EH (cell line): ENCODE measurements around the gene HELZ2.
A peak's percentile ranks its signal among the peaks of the same experiment; 100 is the strongest.
"Not testable (repeated sequence)": the region's sequence is repeated elsewhere in the genome, so short reads cannot be mapped to it uniquely, and the experiment has no call there.

Experiments used
- DNase-seq: peaks from one replicate; pipeline ENCODE4 v3.0.0-alpha.2; 2015; ENCODE audit warnings: low read depth

The HELZ2 gene

DNA sequence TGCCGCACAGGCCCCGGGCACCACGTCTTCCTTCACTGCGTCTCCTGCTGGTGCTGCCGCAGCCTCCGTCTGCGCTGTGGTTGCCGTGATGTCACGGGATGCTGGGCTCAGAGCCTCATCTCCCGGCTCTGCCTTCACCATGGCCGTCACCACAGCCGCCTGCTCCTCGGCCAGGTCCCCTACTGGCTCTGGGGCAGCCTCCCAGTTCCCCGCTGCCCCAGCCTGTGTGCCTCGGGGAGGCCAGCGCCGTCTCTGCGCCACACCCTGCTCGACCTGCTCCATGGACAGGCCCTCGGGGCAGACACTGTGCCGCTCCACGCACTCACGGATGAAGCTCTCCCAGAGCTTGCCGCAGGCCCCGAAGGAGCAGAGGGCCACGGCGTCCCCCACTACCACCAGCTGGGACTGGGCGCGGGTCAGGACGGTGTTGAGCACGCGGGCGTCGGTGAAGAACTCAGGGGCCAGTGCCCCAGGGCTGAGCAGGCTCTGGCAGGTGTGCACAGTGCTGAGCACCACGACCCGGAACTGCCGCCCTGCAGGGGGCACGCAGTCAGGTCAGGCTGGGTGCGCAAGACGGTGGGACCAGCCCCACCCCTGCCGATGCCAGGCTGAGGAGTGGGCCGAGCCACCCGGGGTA lies 8.2 kb downstream of the HELZ2 start:
- no peak for DNase-seq

DNA sequence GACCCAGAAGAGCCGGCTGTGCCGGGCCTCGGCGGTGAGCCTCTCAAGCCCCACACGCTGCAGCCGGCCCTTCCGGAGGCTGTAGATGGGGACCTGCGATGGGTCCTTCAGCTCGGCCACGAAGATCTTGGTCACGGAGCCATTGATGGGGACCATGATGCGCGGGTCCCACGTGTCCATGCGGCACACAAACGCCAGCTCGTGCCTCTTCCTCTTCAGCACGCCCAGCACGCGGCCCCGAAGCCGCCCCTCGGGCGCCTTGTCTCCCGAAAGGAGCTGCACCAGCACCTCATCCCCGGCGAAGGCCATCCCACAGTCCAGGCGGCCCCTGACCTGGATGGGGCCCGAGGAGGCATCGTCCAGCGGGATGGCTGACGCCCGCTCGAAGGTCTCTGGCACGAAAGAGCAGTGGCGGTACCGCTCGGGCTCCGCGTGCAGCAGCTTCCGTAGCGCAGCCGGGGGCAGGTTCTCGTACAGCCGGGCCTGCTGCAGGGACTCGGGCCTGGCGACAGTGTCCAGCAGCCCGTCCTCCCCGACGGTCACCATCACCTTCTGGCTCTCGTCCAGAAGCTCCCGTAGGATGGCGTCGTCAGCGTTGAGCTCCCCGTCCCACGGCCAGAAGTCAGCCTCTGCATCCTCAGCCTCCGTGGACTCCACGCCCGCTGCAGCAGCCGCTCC lies 8.9 kb downstream of the HELZ2 start:
- DNase-seq, result no peak

DNA sequence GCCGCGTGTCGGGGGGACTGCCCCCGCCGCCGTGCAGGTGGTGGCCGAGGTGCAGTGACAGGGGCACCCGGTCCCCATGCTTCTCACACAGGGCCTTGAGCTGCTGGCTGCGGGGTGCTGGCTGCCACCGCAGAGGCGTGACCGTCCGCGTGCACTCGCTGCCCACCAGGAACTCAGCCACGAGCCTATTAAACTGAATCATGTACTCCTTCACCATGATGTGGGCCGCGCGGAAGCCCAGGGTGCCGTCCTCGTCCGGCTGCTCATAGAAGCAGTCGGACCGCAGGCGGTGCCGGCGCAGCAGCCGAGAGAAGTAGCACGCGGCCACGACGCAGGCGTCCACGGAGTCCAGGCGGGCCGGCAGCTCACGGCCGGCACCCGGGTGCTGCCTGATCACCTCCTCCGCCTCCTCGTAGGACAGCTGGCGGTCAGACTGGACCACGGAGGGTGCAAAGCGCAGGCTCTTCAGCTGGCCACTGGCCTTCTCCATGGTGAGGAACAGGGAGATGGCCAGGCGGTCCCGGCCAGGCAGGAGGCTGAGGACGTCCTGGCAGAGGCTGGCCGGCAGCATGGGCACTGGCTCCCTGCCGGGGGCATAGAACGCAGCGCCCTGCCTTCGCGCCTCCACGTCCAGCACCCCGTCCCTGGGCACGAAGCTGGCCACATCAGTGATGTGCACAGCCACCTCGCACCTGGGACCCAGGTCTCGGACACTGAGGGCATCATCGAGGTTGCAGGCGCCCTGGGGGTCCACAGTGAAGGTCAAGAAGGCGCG lies 9.8 kb downstream of the HELZ2 start:
- DNase-seq, result no peak

DNA sequence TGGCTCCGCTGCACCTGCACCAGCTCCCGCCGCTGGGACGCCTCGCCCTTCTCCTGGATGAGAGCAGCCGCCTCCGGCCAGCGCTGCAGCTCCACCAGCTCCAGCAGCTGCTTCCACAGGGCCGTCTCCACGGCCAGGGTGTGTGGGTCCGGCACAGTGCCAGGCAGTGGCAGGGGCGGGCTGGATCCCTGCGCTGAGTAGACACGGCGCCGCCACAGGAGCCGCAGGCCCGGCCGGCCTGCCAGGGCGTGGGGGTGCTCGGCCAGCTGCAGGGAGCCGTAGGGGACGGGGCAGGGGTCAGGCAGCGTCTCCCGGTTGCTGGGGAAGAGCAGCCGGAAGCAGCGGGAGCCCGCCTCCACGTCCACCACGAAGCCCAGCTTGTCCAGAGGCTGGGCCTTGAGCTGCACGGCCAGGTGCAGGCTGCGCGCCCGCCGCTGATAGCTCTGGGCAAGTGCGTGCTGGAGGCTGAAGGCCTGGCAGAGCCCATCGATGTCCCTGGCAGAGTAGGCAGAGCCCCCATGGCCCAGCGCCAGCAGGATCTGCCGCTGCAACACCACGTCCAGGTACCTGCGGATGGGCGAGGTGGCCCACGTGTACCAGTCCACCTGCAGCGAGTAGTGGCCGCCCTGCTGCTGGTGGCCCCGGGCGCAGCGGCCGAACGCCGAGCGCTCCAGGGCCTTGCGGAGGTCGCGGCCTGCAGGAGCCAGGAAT lies 10.7 kb downstream of the HELZ2 start:
- no peak for DNase-seq

DNA sequence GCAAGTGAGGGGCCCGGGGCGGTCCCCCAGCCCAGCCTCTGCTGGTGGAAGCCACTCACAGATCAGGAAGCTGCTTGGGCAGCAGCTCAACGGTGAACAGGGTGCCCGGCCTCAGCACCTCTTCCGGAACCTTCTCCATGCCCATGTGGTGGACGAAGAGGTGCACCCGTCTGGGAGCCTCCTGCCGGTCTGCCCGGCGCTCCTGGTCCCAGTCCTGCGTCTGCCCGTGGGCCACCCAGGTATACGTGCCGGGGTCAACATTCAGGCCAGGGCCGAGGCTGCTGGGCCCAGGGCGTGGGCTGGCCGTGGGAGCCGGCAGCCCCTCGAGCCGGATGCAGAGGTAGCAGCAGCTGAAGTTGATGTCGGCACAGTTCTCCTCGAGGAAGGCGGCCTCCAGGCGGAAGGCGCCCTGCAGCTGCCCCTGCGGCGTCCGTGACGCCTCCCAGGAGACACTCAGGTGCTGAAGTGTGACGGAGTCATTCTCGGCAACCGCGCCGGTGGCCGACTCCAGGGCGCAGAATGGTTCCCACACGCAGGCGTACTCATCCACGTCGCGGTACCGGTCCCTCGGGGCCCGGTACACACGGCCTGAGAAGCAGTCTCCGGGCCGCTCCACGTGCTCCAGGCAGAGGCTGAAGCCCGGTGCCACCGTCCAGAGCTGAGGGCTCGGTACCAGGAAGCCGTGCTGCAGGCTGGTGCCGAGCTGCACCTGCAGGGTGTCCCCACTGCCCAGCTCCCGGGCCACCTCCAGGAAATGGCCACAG lies 11.4 kb downstream of the HELZ2 start:
- DNase-seq, result no peak

DNA sequence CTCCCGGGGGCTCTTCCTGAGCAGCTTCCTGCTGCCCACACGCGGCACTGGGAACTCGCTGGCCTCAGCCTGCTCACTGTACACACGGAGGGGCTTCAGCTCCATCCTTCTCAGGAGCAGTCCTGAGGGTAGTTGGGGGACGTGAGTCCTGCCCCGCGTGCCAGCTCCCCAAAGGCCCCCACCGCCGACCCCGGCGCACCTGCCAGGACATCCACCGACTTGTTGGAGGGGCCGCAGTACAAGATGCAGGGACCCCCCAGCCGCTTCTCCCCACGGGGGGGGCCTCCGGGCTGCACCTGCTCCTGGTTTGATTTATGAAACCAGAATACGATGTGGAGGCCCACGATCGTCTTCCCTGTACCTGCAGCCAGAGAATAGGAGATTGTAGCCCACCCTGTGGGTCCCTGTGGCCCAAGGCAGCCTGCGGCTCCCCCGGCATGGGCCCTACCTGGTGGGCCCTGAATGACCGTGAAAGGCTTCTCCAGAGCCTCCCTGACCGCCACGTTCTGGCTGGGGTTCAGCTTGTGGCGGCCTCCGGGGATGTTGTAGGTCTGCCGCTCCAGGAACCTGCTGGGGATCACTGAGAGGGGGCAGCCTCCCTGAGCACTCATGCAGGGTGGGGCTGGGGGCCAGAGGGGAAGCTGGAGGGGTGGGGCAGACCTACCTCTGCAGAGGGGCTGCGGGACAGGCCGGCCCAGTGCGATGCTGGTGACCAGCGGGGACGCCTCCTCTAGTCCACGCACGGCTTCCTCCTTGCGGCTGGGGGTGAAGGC lies 12.2 kb downstream of the HELZ2 start:
- DNase-seq, result no peak

DNA sequence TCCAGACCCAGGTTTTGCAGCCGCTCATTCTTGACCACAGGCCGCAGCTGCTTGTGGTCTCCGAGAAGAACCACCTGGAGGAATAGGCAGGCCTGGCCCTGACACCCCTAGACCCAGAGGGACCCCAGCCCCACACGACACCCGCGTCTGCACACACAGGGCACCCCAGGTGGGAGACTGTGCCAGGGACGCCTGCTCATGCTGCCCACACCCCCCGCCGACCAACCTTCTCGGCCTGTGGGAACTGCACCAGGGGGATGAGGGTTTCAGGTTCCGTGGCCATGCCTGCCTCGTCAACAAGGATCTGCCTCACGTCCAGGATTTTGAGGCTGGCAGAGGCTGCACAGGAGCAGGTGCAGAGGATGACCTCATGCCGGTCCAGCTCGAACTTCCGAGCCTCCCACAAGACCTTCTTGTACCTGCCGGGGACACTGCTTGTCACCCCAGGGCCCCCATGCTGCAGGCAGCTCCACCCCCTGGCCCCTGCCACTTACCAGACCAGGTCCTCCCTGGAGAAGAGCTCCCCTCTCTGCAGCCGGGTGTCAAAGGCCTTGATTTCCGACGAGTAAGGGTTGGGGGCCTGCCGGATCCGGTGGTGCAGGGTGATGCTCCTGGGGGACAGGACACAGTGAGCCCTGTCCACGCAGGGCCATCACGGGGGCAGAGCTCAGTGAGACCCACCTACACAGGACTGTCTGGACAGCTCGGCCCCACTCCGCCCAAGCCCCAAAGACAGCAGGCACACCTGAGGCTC lies 13.0 kb downstream of the HELZ2 start:
- no peak for DNase-seq

DNA sequence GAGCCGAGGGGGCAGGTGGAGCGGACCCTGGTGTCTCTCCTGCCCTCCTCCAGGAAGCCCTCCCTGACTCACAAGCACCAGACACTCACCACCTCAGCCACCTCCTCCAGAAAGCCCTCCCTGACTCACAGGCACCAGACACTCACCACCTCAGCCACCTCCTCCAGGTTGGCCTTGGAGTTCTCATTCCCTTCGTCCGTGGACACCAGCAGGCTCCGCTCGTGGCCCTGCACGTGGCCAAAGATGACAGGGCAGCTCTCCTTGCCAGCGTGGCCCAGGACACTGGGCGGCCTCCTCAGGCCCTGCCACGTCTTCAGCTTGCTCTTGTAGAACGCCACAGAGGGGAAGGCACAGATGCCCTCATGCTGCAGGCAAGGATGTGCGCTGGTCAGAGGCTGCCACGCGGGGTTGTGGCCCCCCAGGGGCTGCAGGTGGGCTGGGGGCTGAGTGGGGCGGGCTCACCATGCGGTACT lies 13.7 kb downstream of the HELZ2 start:
- no peak for DNase-seq

DNA sequence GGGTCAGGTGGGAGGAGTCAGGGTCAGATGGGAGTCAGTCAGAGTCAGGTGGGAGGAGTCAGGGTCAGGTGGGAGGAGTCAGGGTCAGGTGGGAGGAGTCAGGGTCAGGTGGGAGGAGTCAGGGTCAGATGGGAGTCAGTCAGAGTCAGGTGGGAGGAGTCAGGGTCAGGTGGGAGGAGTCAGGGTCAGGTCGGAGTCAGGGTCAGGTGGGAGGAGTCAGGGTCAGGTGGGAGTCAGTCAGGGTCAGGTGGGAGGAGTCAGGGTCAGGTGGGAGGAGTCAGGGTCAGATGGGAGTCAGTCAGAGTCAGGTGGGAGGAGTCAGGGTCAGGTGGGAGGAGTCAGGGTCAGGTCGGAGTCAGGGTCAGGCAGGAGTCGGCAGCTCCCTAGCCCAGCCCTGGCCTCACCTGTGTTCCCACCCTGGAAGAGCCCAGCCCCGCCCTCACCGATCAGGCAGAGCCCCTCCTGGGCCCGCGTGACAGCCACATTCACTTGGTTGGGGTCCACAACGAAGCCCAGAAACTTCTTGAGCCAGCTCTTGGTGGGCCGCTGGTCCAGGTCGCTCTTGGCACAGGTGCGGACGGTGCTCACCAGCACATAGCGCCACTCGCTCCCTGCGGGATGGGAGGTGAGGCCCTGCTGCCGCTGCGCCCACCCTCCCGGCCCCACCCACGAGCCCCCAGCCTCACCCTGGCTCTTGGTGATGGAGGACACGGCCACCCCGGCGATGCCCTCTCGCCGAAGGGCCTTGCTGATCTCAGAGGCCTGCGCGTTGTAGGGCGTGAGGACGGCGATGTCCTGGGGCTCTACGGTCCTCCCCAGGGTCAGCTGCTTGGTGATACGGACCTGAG lies 14.3 kb downstream of the HELZ2 start:
- DNase-seq, result not testable (repeated sequence)

DNA sequence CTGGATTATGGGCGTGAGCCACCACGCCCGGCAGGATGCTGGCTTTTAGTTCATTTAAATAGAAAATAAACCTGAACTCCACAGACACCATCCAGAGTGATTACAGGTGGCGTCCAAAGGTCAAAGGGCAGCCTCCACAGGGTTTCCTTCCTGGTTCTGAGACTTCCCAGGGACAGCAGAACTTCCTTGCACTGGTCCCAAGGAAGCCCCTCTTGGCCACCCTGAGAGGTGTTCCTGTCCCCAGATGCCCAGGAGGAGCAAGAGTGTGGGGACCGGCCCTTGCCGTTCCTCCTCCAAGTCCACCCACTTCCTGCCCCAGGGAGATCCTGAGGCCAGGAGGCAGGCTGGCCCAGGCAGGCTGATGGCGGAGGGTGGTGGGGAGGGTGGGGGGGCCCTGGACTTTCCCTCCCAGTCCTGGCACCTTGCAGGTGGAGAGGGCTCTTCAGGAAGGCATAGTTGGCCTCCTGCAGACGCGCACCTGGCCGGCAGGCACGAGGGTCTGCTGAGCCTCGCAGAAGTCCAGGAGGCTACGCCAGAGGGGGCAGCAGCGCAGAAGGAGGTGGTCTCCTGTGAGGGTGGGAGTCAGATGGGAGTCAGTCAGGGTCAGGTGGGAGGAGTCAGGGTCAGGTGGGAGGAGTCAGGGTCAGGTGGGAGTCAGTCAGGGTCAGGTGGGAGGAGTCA lies 15.1 kb downstream of the HELZ2 start:
- DNase-seq, result no peak

DNA sequence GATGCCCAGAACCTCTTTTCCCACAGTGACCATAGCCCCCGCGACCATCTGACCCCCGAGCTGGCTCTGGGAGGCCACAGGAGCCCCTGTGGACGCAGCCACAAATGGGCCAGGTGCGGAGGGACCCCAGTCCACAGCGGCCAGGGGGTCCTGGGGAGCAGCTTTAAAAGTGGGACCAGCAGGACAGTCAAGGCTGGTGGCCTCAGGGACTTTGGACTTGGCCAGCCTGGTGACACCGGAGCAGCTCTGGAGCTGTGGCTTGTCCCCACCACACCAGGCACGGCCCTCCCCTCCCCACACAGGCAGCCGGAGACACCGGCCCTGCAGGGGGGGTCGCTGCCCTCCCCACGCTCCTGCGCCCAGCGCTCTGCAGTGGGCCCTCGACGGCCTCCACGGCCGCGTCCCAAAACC lies 16.6 kb downstream of the HELZ2 start:
- no peak for DNase-seq

DNA sequence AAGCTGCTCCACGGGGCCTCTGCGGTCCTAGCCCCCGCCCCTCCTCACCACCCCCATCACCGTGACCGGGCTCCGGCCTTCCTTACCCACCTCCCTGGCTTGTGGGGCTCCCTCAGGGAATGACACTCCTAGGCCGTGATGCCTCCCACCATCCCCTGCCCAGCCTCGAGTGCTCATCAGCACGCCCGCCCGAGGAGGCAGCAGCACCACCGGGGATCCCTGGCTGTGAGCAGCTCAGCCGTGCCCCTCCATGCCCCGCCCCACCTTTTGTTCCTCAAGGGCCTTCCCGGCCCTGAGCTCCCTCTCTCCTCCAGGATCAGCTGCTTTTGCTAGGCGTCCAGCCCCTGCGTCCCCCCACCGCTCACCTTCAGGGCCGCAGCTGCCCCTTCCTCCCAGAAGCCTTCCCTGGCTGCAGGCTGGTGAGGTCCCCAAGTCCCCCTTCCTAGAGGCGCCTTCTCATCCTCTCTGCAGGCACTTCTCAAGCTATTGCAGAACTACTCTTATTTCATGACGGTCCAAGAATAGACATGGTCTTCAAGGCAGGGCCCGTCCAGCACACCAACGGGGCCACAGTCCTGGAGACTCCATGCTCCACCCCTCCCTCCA lies 17.1 kb downstream of the HELZ2 start:
- no peak for DNase-seq

DNA sequence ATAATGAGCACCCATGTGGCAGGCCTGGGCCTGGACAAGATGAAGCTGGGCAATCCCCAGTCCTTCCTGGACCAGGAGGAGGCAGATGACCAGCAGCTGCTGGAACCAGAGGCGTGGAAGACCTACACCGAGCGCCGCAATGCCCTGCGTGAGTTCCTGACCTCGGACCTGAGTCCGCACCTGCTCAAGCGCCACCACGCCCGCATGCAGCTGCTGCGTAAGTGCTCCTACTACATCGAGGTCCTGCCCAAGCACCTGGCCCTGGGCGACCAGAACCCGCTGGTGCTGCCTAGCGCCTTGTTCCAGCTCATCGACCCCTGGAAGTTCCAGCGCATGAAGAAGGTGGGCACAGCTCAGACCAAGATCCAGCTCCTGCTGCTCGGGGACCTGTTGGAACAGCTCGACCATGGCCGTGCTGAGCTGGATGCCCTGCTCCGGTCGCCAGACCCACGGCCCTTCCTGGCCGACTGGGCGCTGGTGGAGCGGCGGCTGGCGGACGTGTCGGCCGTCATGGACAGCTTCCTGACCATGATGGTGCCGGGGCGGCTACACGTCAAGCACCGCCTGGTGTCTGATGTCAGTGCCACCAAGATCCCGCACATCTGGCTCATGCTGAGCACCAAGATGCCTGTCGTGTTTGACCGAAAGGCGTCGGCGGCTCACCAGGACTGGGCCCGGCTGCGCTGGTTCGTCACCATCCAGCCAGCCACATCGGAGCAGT lies 18.2 kb downstream of the HELZ2 start:
- no peak for DNase-seq

DNA sequence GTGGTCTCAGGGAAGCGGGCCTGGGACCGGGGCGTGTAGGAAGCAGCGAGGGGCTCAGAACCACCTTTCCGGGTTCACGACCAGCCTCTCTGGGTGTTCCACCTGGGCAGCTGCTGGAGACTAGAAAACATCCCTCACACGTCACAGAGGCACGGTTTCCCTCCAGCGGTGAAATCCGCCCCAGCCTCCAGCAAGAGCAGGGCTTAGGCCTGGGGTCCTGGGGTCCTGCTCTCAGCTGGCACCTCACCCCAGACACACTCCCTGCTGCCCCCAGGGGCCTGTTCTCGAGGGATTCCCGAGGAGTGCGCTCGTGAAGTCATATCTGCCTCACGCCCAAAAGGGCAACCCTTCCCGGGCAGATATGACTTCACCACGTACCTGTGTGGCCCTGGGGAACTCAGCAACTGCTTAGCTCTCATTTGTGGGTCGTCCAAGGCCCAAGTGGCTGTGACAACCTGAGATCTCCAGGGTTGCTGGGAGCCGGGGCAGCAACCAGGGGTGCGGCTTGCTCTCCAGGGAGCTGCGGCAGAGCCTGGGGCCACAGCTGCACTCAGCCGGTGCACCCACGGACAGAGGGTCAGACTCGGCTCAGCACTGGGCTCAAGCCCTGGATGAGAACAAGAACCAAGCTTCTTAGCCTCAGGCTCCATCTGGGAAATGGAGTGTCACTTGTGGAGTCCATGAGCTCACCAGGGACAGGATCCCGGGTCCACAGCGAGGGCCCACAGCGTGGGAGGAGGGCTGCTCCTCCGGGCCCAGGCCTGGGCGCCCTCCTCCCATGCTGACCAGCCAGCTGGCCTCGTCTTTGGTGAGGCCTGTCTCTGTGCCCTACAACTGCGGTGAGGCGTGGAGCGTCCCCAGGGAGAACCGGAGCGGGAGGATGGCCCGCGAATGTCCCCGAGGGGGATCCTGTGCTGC lies 19.4 kb downstream of the HELZ2 start:
- no peak for DNase-seq

DNA sequence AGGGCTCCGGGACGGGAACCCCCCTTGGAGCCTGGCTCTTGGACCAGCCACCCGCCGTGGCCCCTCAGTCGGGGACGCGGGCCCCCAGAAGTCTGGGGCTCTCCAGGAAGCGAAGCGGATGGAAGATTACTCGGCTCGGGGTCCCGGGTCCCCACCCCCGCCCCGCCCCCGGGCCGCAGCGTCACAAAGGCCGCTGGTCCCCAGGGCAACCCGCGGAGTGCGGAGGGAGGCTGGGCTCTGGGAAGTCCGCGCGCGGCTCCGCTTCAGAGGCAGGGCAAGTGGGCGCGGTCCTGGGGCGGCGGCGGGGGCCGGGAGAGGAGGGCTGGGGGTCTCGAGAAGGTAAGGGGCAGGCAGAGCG lies 20.1 kb downstream of the HELZ2 start, which contains the start of gene FNDC11:
FNDC11 (plus strand) TSS at position 227 of the 358 bp plus-strand sequence. CDS start 1,505 bp downstream, outside the sequence.
- DNase-seq, result peak; percentile 49

DNA sequence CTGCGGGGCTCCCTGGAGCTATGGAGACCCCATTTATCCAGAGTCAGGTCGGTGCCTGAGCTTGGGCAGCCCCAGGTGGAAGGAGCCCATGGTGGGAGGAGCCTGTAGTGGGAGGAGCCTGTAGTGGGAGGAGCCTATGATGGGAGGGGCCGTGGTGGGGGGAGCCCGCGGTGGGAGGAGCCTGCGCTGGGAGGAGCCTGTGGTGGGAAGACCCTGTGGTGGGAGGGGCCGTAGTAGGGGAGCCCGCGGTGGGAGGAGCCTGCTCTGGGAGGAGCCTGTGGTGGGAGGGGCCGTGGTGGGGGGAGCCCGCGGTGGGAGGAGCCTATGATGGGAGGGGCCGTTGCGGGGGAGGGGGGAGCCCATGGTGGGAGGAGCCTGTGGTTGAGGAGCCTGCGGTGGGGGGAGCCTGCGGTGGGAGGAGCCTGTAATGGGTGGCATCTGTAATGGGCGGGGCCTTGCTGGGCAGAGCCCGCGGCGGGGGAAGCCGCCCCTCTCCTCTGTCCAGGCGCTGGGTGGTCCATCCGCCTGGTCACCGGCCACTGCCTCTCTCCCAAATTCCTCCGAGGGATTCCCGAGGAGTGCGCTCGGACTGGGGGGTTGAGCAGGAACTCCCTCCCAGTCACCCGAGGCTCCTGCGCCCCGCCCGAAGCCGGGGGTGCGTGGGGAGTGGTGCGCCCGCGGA lies 20.6 kb downstream of the HELZ2 start:
- peak; percentile 87 for DNase-seq
